Osteoblast (primary cell): ENCODE data around the gene PLEKHH1. TPM values are rescaled to one million over a fixed set of nuclear protein-coding genes. Genes with fewer than 3 reads are reported as not detected.
"Not testable (repeated sequence)": the region's sequence is repeated elsewhere in the genome, so short reads cannot be mapped to it uniquely, and the experiment has no call there.

Source experiments
- DNase-seq: peaks from one replicate; pipeline ENCODE4 v3.0.0; 2011; ENCODE audit warnings: low spot score, mixed read lengths; ENCODE audit not compliant: insufficient read length; ENCODE audit errors: missing footprints
- H2AFZ ChIP-seq: 2 replicates; pipeline ENCODE4 v1.6.0; 2011; ENCODE audit warnings: mild to moderate bottlenecking, low read length
- H3K27ac ChIP-seq: 2 replicates; pipeline ENCODE4 v1.5.1; 2011; ENCODE audit warnings: mild to moderate bottlenecking, low read depth, low read length, moderate library complexity
- H3K27me3 ChIP-seq: 2 replicates; pipeline ENCODE4 v1.6.0; 2012; ENCODE audit warnings: mild to moderate bottlenecking, control low read depth, inconsistent platforms, low read length, moderate library complexity; ENCODE audit not compliant: insufficient read depth
- H3K36me3 ChIP-seq: 2 replicates; pipeline ENCODE4 v1.5.1; 2011; ENCODE audit warnings: mild to moderate bottlenecking, low read length, control low read depth, moderate library complexity; ENCODE audit not compliant: insufficient read depth
- H3K4me1 ChIP-seq: 2 replicates; pipeline ENCODE4 v1.5.1; 2011; ENCODE audit warnings: mild to moderate bottlenecking, low read length, control low read depth, moderate library complexity; ENCODE audit not compliant: insufficient read depth
- H3K4me2 ChIP-seq: 2 replicates; pipeline ENCODE4 v1.6.0; 2011; ENCODE audit warnings: mild to moderate bottlenecking, low read length; ENCODE audit not compliant: insufficient read depth
- H3K4me3 ChIP-seq: fragments of 200-600 bp; sonication (generic); 3 replicates; pipeline ENCODE4 v1.5.1; 2012; ENCODE audit warnings: mild to moderate bottlenecking, low read length, inconsistent platforms; ENCODE audit not compliant: insufficient read depth
- H3K79me2 ChIP-seq: 2 replicates; pipeline ENCODE4 v1.6.0; 2012; ENCODE audit warnings: mild to moderate bottlenecking, low read length, control low read depth, inconsistent platforms; ENCODE audit not compliant: insufficient read depth
- H3K9me3 ChIP-seq: 2 replicates; pipeline ENCODE4 v1.5.1; 2011; ENCODE audit warnings: low read depth, low read length, control low read depth
- H4K20me1 ChIP-seq: 2 replicates; pipeline ENCODE4 v1.6.0; 2012; ENCODE audit warnings: mild to moderate bottlenecking, low read length, control low read depth; ENCODE audit not compliant: insufficient read depth
- total RNA-seq: library from RNA; depleted of rRNA; stranded (reverse); fragments of >200 nt; gene quantifications from 2 replicates; pipeline ENCODE4 v1.2.3, GENCODE V29; 2012
- TF ChIP-seq, protein P1 (sequence below): IDR thresholded peaks from 2 replicates; pipeline ENCODE4 v1.5.1; 2011; ENCODE audit warnings: mild to moderate bottlenecking, low read depth, low read length, moderate library complexity; ENCODE audit errors: extremely low read depth

The PLEKHH1 gene
- total RNA-seq, 1 donor: 1.1 TPM

DNA sequence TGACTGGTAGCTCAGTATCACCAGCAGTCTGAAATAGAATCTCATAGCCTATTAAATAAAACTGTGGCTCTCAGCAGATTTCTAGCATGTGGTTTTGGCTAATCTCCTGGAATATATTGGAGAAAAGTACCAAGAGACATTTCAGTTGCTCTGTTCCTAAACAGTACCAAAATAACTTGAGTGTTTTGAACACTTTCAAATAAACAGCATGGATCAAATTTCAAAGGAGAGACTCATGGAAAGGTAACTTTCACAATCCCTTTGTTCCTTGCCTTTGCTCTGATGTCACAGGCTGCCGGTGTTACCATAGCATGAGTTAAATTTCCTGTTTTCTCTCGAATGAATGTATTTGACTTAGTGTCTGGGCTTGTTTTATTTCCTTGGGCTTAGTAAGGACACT lies 90.0 kb downstream of the PLEKHH1 start:
- no peaks in the 10 kb centered on the region for H3K27me3 ChIP-seq
- H3K4me2 ChIP-seq: peak overlapping the region; percentile 51
- no peaks in the 10 kb centered on the region for H3K36me3 ChIP-seq
- TF ChIP-seq, protein P1, sequence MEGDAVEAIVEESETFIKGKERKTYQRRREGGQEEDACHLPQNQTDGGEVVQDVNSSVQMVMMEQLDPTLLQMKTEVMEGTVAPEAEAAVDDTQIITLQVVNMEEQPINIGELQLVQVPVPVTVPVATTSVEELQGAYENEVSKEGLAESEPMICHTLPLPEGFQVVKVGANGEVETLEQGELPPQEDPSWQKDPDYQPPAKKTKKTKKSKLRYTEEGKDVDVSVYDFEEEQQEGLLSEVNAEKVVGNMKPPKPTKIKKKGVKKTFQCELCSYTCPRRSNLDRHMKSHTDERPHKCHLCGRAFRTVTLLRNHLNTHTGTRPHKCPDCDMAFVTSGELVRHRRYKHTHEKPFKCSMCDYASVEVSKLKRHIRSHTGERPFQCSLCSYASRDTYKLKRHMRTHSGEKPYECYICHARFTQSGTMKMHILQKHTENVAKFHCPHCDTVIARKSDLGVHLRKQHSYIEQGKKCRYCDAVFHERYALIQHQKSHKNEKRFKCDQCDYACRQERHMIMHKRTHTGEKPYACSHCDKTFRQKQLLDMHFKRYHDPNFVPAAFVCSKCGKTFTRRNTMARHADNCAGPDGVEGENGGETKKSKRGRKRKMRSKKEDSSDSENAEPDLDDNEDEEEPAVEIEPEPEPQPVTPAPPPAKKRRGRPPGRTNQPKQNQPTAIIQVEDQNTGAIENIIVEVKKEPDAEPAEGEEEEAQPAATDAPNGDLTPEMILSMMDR: no peak
- DNase-seq: peak; percentile 34
- H3K4me3 ChIP-seq: no peak overlapping the region
- no peaks in the 10 kb centered on the region for H4K20me1 ChIP-seq
- H3K9me3 ChIP-seq: no peaks in the 10 kb centered on the region
- peaks cover 21% of the 10 kb centered on the region for H3K4me1 ChIP-seq
- H3K27ac ChIP-seq: peak overlapping the region; percentile 61
- no peaks in the 10 kb centered on the region for H3K79me2 ChIP-seq
- H2AFZ ChIP-seq: peak overlapping the region; percentile 70

DNA sequence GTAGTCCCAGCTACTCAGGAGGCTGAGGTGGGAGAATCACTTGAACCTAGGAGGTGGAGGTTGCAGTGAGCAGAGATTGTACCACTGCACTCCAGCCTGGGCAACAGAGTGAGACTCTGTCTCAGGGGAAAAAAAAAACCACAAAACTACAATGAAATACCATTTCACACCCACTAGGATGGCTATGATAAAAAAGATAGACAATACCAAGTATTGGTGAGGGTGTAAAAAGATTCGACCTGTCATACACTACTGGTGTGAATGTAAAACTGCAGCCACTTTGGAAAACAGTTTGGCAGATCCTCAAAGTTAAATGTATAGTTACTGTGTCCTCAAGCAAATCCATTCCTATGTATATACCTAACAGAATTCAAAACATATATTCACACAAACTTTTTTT lies 93.0 kb downstream of the PLEKHH1 start:
- not testable (repeated sequence) for H3K9me3 ChIP-seq, DNase-seq, H3K27me3 ChIP-seq, H4K20me1 ChIP-seq, H3K4me3 ChIP-seq, H3K36me3 ChIP-seq, H3K4me2 ChIP-seq, H3K27ac ChIP-seq, H3K79me2 ChIP-seq, H2AFZ ChIP-seq
- H3K4me1 ChIP-seq: peaks cover 10% of the 10 kb centered on the region

DNA sequence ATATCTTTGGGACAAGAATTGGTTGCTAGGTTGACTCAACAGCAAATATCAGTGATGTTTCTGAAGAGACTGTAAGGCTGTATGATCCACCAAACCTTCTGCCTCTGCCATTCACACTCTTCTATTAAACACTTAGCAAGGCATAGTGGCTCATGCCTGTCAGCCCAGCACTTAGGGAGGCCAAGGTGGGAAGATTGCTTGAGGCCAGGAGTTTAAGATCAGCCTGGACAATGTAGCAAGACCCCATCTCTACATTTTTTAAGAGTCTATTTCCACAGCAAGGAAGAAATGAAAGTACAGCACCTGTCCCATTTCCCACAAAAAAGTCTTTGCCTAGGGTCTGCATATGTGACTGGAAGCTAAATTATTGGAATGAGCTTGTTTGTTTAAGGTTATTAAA lies 94.4 kb downstream of the PLEKHH1 start:
- no peaks in the 10 kb centered on the region for H3K36me3 ChIP-seq
- no peaks in the 10 kb centered on the region for H3K79me2 ChIP-seq
- H3K27me3 ChIP-seq: no peaks in the 10 kb centered on the region
- peaks cover 8% of the 10 kb centered on the region for H3K4me1 ChIP-seq
- no peak overlapping the region for H3K4me2 ChIP-seq
- no peaks in the 10 kb centered on the region for H3K9me3 ChIP-seq
- no peak overlapping the region for H3K4me3 ChIP-seq
- H4K20me1 ChIP-seq: no peaks in the 10 kb centered on the region
- TF ChIP-seq, protein P1: no peak
- no peak overlapping the region for H2AFZ ChIP-seq
- H3K27ac ChIP-seq: no peak overlapping the region
- DNase-seq: no peak

DNA sequence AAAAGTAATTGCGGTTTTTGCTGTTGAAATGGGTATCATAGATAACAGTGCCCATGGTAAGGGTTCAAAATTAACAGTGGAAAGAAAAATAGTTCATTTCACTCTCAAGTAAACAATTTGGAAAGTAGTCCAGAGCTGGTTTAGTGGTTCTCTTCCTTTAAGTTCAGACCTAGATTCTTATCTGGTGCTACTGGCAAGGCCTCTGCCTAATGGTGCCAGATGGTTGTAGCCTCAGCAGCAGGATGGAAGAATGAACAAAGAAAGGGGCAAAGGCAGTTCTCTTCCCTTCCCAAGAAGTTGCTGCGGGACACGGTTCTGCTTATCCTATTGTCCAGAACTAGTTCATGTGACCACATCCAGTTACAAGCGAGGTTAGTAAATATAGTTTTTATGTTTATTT lies 97.1 kb downstream of the PLEKHH1 start:
- H3K36me3 ChIP-seq: no peaks in the 10 kb centered on the region
- no peak overlapping the region for H3K4me3 ChIP-seq
- no peaks in the 10 kb centered on the region for H3K27me3 ChIP-seq
- no peaks in the 10 kb centered on the region for H4K20me1 ChIP-seq
- no peak overlapping the region for H3K4me2 ChIP-seq
- no peak overlapping the region for H3K27ac ChIP-seq
- no peak for DNase-seq
- H3K9me3 ChIP-seq: no peaks in the 10 kb centered on the region
- H3K4me1 ChIP-seq: no peaks in the 10 kb centered on the region
- H2AFZ ChIP-seq: no peak overlapping the region
- TF ChIP-seq, protein P1: no peak
- H3K79me2 ChIP-seq: no peaks in the 10 kb centered on the region
